Measurements from ENCODE around the gene H19.

DNA sequence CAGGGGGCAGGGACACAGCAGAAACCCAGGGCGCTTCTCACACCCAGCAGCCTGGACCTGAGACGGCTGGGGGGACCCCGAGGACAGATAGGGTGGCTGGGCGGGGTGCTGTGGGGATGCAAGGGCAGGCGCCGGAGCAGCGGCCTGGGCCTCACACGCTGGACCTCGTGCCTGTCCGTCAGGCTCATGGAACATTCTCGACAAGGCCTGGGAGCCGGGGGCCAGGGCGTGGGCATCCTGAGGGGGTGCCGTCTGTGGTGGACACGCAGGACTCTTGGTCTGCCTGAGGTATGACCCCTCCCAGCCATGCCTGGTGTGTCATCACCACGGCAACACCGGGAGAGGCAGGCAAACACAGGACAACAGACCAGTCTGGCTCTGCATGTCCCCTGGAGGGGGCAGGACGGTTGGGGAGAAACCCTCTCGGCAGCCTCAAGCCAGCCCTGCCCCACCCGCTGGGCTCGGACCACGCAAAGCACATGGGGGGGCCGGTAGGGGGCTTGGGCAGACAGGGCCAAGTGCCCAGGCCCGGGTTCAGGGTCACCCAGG is 29.1 kb downstream of the H19 start:
- TF ChIP-seq, protein P1, sequence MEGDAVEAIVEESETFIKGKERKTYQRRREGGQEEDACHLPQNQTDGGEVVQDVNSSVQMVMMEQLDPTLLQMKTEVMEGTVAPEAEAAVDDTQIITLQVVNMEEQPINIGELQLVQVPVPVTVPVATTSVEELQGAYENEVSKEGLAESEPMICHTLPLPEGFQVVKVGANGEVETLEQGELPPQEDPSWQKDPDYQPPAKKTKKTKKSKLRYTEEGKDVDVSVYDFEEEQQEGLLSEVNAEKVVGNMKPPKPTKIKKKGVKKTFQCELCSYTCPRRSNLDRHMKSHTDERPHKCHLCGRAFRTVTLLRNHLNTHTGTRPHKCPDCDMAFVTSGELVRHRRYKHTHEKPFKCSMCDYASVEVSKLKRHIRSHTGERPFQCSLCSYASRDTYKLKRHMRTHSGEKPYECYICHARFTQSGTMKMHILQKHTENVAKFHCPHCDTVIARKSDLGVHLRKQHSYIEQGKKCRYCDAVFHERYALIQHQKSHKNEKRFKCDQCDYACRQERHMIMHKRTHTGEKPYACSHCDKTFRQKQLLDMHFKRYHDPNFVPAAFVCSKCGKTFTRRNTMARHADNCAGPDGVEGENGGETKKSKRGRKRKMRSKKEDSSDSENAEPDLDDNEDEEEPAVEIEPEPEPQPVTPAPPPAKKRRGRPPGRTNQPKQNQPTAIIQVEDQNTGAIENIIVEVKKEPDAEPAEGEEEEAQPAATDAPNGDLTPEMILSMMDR (IDR thresholded peaks at IDR 0.05), result no peak
- TF ChIP-seq SIN3A (IDR thresholded peaks at IDR 0.05; ENCODE audit: borderline replicate concordance, low read depth, low read length) (no peak), TAF1 (IDR thresholded peaks at IDR 0.05; ENCODE audit: borderline replicate concordance, low read depth, low read length) (no peak)
